ENCODE data around the gene ATP5F1D.
"Not testable (repeated sequence)": the region's sequence is repeated elsewhere in the genome, so short reads cannot be mapped to it uniquely, and the experiment has no call there.

Gene ATP5F1D

GRCh38 chr19:1241417-1242095, at the start of gene ATP5F1D:
Gene ATP5F1D (plus strand): TSS chr19:1241751. CDS start chr19:1241851, 100 bp downstream.
- DNase-seq = peak; percentile 95

DNA sequence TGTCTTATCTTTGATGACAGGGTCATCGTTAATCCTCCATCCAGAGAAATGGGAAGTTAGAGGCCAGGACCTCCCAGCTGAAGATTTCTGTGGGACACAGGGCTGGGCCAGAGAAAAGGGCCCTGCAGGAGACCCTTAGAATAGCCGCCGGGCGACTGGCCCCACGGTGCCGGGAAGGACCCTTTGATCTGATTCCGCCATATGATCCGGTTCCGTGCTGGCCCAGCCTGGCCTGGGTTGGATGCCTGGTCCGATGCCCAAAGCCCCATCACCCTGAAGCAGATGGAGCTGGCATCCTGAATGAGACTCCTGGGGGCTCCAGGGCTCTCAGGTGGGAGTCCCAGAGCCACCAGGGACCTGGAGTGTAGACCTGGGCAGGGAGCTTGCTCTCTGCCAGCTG, 42.0 kb upstream of the ATP5F1D start:
- DNase-seq = no peak

DNA sequence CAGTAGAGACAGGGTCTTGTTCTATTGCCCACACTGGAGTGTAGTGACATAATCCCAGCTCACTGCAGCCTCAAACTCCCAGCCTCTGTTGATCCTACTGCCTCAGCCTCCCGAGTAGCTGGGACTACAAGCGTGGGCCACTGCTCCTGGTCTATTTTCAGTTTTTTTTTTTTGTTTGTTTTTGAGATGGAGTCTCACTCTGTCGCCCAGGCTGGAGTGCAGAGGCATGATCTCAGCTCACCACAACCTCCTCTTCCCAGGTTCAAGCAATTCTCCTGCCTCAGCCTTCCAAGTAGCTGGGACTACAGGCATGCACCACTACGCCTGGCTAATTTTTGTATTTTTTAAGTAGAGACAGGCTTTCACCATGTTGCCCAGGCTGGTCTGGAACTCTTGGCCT, 40.9 kb upstream of the ATP5F1D start:
- DNase-seq = not testable (repeated sequence)

- peak; percentile 99 for DNase-seq
Measured at GRCh38 chr19:1205114-1206099, 36.1 kb upstream of the ATP5F1D start, which contains the start of gene STK11. Gene STK11 (plus strand): TSS chr19:1205778. CDS start chr19:1206914, 1,136 bp downstream.

GRCh38 chr19:1206150-1206863, 35.2 kb upstream of the ATP5F1D start:
- peak; percentile 53 for DNase-seq

GRCh38 chr19:1206864-1207450, 34.6 kb upstream of the ATP5F1D start:
- peak; percentile 43 for DNase-seq

DNA sequence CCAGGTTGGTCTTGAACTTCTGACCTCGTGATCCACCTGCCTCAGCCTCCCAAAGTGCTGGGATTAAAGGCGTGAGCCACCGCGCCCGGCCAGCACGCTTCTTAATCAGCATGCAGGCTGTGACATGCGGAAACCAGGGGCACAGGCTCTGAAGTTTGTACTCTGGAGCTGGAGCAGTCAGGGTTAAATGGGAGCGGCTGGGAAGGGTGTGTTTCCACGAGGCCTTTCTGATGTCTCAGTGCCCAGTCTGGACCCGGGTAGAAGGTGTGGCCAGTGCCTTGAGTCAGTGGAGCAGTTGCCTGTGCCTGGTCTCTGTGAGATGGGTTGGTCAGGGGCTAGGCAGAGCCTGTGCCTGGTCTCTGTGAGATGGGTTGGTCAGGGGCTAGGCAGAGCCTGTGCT, 32.7 kb upstream of the ATP5F1D start:
- not testable (repeated sequence) for DNase-seq

DNA sequence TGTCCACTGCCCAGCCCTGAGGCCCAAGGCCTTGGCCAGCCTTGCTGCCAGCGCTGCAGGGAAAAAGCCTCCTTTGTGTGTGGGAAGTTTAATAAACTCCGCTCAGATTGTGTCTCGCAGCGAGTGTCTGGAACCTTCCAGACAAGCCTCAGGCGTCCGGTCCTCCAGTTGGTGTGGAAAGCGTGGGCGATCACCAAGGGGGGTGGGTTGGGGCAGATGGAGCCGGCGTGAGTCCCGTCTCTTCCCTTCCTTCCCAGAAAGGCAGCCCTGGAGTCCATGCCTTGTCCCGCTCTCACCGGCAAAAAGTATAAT, 31.4 kb upstream of the ATP5F1D start:
- DNase-seq = no peak

DNA sequence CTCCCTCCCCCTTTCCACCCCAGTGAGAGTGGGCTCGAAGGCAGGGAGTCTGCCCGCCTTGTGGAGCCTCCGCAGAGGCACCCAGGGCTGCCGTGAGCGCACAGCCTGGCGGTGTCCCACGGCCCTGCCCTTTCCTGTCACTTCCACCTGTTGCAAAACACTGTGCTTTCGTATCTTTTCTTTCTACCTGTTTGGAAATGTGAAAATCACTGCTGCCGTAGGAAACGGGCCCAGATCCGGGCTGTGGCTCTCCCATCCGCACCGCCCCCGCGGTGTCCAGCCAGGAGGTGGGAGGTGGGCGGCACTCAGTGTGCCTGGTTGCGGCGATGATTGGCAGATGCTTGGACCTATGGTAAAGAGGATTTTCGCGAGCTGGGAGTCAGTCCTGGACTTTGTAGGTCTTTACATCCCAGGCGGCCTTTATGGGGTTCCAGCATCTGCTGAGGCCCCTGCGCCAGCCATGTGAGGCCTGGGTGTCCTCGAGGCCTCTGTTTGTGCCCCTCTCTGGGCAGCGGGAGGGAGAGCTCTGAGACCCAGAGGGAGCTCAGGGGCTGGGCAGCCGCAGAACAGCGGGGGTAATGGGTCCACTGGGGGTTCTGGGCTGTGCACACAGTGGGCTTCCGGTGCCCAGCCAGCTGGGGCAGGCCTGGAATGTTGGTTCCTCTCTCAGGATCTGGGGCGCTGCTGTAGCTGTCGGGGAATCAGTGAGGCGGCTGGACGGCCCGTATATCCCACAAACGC, 29.9 kb upstream of the ATP5F1D start:
- peak; percentile 74 for DNase-seq

- peak; percentile 82 for DNase-seq
Measured at GRCh38 chr19:1213391-1214286, 27.9 kb upstream of the ATP5F1D start.

GRCh38 chr19:1214299-1214861, 27.2 kb upstream of the ATP5F1D start:
- DNase-seq = no peak

- peak; percentile 81 for DNase-seq
Measured at GRCh38 chr19:1214862-1215731, 26.5 kb upstream of the ATP5F1D start.

DNA sequence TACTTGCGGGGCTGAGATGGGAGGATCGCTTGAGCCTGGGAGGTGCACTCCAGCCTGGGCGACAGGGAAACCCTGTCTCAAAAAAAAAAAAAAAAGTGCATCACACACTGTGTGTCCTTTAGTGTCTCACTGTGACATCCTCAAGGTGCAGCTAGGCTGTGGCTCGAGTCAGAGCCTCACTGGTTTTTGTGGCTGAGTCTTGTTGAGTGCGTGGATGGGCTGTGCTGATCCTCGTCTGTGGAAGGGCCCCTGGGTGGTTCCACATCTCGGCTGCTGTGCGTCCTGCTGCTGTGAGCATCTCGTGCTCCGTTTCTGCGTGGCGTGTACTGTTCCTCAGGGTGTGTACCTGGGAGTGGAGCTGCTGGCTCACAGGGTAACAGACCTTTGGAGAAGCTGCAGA, 24.8 kb upstream of the ATP5F1D start:
- DNase-seq = no peak

DNA sequence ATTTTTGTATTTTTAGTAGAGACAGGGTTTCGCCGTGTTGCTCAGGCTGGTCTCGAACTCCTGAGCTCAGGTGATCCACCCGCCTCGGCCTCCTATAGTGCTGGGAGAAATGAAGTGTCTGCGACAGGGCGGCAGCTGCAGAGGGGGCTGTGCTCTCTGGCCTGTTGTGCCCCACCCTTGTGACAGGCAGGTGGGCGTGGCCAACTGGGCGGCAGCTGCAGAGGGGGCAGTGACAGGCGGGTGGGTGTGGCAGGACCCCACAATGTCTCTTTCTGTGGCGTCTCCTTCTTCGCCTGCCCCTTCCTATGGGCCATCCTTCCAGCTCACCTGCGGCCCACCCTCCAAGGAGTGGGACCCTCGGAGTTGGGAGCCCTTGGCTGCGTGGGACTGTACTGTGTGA, 24.2 kb upstream of the ATP5F1D start:
- DNase-seq = no peak

GRCh38 chr19:1218751-1219567, 22.6 kb upstream of the ATP5F1D start:
- DNase-seq = no peak

DNA sequence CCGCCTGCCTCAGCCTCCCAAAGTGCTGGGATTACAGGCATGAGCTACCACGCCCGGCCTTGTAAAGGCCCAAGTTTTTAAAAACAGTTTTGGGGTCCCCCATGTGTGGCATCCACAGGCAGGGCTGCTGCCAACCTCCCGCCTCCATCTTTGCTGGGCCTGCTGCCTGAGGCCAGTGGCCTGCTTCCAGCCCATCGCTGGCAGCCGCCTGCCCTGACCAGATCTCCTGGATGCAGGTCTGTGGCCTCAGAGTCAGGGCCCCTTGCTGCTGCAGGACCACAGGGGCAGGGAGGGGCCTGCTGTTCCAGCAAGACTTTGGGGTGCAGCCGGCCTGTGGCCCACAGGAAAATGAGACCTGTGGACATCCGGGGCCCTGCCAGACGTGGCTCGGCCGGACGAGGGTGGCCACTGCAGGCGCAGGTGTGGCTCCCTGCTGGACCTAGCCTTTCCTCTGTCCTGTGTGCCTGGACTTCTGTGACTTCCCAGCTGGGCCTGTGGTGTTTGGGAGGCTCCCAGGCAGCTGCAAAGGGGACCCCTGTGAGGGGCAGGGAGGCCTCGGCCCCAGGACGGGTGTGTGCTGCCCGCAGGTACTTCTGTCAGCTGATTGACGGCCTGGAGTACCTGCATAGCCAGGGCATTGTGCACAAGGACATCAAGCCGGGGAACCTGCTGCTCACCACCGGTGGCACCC, 21.6 kb upstream of the ATP5F1D start:
- DNase-seq = no peak

DNA sequence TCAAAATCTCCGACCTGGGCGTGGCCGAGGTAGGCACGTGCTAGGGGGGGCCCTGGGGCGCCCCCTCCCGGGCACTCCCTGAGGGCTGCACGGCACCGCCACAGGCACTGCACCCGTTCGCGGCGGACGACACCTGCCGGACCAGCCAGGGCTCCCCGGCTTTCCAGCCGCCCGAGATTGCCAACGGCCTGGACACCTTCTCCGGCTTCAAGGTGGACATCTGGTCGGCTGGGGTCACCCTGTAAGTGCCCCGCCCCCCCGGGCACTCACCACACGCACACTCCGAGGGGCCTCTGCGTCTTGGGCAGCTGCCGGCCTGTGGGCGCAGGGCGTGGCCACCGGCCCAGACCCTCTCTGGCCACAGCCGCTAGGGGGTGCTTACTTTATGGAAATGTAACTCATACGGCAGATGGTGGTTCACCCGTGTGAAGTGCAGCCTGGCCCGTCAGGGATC, 21.0 kb upstream of the ATP5F1D start:
- DNase-seq = no peak
